Measurements from ENCODE around the gene NEDD9.

Gene NEDD9

GRCh38 chr6:11168091-11168635 is 64.3 kb downstream of the NEDD9 start:
- DNase-seq, result no peak

DNA sequence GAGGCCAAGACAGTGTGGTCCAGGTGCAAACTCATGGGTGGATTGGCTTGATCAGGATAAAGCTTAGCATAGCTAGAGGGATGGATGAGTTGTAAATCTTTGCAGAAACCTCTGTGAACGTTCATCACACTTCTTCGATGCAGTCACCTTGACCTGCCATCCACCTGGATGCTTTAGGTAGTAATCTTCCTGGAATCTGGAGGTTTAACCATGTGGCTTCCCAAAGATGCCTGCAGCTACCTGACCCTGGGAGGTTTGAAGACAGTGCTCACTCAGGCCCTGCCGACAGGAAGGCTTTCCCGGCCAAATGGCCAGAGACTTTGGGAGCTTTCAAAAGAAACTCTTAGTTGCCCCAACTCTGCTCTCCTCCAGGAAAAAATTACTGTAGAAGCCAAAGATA is 65.5 kb downstream of the NEDD9 start:
- DNase-seq, result no peak

- DNase-seq, result no peak
Measured at GRCh38 chr6:11164717-11165646, 67.5 kb downstream of the NEDD9 start.

GRCh38 chr6:11163932-11164331 is 68.5 kb downstream of the NEDD9 start:
- no peak for DNase-seq

DNA sequence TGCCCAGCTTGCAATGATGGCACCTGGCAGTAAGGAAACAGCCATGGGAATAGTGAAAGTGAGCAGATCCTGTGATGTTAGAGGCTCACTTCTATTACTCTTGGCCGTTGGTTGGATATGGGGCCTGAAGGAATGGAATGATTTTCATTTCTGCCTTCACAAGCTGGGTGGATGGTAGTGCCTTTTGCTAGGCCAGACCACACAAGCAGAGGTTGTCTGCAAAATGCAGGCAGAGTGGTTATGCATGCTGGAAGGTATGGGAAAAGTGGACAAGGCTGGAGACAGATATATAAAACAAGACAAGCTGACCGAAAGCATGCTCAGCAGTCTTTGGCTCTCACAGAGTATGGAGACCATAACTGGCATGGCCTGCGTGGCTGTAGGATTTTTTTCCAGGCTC is 70.2 kb downstream of the NEDD9 start:
- DNase-seq, result no peak

DNA sequence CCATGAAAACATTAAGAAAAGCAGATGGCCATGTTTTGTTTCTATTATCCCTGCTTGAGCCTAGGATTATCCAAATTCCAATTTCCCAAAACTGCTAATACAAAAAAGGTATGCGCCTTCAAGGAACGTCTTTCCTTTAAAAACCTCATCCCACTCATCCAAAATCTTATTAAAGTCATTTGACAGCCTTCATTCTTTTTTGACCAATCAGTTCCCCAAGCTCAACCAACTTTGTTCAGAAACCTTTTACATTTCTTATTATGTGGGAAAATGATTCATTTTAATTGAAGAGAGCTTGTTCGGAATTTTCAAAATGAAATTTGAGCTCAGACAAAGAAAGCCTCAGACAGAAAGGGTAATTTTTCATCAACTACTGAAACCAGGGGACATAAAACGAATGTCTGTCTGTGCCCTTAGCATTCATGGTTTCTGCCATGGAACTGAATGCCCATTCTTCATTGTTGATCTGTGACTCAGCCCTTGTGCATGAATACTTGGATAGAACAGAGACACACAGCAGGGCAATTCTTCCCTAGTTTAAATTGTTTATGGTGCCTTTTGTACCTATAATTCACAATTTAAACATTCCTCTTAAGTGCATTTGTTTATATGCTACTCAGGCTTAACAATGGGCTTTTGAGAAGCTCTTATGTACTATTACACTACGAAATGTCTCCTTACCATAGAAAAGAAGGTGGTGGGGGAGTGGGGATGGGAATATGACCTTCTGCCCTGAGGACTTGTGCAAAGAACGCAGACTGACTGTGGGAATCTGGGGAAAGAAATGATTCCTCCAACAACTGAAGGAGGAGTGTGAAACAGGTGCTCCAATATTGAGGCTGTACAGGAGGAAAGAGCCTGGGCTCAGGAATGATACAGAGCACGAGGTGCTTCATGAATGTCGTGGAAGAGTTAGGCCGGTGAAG is 71.2 kb downstream of the NEDD9 start:
- no peak for DNase-seq

DNA sequence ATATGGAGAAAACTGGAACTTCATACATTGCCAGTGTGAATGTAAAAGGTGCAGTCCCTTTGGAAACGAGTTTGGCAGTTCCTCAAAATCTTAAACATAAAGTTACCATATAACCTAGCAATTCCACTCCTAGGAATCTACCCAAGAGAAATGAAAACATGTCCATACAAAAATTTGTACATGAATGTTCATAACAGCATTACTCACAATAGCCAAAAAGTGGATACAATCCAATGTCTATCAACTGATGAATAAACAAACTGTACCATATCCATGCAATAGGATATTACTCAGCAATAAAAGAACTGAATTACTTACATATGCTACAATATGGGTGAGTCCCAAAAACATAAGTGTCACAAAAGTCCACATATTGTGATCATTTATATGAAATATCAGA is 72.3 kb downstream of the NEDD9 start:
- no peak for DNase-seq

- DNase-seq, result no peak
Measured at GRCh38 chr6:11155589-11155988, 76.9 kb downstream of the NEDD9 start.

DNA sequence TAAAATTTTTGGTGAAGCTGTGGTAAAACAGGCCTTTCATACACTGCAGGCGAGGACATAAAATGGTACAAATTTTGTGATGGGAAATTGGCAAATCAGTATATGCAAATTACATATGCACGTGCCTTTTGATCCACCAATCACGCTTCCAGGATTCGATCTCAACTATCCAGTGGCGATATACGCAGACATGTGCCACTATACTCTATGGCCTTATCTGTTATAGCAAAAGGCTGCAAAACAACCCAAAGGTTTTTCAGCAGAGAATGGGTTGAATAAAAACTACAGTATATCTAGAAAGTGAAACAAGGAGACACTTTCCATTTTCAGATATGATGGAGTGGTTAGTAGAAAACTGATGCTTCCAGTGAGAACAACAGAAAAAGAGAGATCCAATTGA is 79.0 kb downstream of the NEDD9 start:
- DNase-seq, result no peak

GRCh38 chr6:11152581-11152980 is 79.9 kb downstream of the NEDD9 start:
- no peak for DNase-seq

- DNase-seq, result no peak
Measured at GRCh38 chr6:11151488-11151887, 81.0 kb downstream of the NEDD9 start.

DNA sequence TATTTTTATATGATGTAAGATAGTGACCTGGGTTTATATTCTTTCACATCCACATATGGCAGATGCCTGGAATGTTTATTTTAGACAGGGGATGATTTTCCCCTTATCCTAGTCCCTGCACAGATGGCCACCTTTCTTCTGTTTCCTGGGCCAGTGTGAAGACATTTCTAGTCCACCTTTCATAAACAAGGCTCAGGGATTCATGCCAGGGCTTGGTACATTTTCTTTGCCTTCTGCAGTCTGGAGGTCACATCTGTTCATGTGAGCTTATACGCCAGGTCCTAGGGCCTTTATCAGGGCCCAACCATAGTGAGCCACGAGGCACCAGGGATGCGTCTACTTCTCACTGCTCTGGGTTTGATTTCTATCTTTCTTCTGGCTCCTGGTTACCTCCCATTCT is 82.9 kb downstream of the NEDD9 start:
- no peak for DNase-seq

GRCh38 chr6:11146117-11146826 is 86.2 kb downstream of the NEDD9 start:
- DNase-seq, result no peak

DNA sequence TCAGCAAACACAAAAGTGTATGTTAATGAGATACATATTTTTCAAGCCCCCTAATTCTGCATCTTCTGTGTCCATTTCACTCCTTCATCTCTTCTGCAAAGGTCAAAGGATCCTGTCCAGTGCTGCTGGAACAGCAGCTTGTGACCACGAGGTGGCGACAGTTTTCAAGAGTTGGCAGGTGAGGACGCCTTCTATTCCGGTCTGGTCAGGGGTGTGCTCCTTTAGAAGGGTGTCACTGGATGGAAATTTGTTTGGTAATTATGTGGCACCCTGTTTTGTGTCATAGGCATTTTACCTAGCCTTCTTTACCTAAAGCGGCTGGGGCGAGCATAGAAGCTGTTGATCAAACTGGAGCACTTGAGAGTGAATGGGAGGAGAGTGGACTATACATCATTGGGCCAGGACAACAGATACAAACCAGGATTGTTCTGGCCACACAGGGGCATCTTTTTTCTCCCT is 88.0 kb downstream of the NEDD9 start:
- peak; percentile 72 for DNase-seq

- DNase-seq, result no peak
Measured at GRCh38 chr6:11143394-11144371, 88.8 kb downstream of the NEDD9 start.

- DNase-seq, result no peak
Measured at GRCh38 chr6:11142296-11143027, 90.0 kb downstream of the NEDD9 start.

- DNase-seq, result no peak
Measured at GRCh38 chr6:11141295-11141694, 91.2 kb downstream of the NEDD9 start.

DNA sequence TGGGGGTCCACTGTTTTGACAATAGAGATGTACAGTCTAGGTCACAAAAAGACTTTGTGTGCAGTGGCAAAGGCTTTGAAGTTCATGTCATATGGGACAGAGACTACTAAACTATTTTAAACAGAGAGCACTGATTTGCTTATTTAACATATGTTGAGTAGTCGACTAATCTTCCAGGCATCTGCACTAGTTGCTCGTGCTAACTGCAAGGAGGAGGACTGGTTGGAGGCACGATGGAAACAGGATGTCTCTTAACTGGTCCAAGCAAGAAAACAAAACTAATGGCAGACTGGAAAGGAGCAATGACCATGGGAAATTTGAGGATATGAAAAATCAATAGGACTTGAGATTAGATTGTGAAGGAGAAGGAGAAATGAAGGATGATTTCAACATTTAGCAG is 92.4 kb downstream of the NEDD9 start:
- no peak for DNase-seq

DNA sequence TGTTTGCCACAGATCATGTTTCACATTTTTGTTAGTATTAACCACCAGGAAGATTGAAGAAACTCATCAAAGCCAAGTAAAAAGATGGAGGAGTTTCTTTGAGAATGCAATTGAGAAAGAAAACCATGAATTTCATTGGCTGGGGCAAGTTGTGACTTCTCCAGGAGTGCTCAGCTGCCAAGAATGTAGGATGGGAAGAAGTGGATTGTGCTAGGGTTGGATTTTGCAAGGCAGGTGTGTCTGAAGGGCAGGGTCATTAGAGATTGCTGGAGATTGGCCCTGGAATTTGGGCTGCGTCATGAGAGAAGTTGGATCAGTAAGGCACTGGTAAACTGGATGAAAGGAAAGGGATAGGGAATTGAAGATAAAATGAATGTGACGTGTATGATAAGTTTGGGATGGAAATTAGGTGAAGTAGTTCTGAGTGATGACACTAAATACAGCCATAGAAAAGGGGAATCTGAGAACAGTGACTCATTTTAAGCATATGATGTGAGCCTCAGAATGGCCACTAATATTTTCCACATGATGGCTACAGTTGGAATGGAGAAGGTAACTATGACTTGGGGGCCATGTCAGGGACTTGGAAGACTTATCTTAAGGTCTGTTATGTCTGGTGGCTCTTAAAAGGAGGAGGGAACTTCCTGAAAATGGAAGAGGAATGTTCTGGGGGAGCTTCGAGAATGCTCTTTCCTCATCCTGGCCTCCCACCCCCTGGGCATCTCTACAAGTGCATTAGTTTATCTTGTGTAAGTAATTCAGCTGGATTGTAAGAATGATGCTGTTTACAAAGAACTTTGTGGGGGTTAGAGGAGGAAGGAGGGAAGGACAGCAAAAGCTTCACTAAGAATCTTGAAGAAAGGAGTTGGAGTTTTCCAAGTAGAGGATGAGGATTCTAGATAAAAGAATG is 93.2 kb downstream of the NEDD9 start:
- DNase-seq, result no peak

GRCh38 chr6:11136809-11137208 is 95.7 kb downstream of the NEDD9 start:
- no peak for DNase-seq
